GM21367 (cell line): ENCODE measurements around the gene TMEM52B.
"Not testable (repeated sequence)": the region's sequence is repeated elsewhere in the genome, so short reads cannot be mapped to it uniquely, and the experiment has no call there.

Source experiments
- ATAC-seq: cut with Tn5 transposase; IDR thresholded peaks from one replicate; pipeline ENCODE4 v1.9.1; 2021; ENCODE audit not compliant: unreplicated experiment

TMEM52B gene

GRCh38 chr12:10211101-10211939, 32.5 kb downstream of the TMEM52B start:
- no peak for ATAC-seq

GRCh38 chr12:10211940-10212738, 33.3 kb downstream of the TMEM52B start:
- peak; percentile 48 for ATAC-seq

- peak; percentile 40 for ATAC-seq
Measured at GRCh38 chr12:10212739-10213131, 33.9 kb downstream of the TMEM52B start, which contains the start of gene GABARAPL1. Gene GABARAPL1, plus strand, starts transcription at chr12:10212877. Its CDS starts 253 bp downstream, at chr12:10213130.

- ATAC-seq: peak; percentile 34
Measured at GRCh38 chr12:10213168-10214135, 34.6 kb downstream of the TMEM52B start.

- no peak for ATAC-seq
Measured at GRCh38 chr12:10214136-10214894, 35.5 kb downstream of the TMEM52B start.

- no peak for ATAC-seq
Measured at GRCh38 chr12:10214895-10215267, 36.0 kb downstream of the TMEM52B start.

- ATAC-seq: no peak
Measured at GRCh38 chr12:10215436-10215835, 36.6 kb downstream of the TMEM52B start.

GRCh38 chr12:10215946-10216345, 37.1 kb downstream of the TMEM52B start:
- not testable (repeated sequence) for ATAC-seq

- no peak for ATAC-seq
Measured at GRCh38 chr12:10218021-10218420, 39.2 kb downstream of the TMEM52B start.

- ATAC-seq: no peak
Measured at GRCh38 chr12:10220398-10221077, 41.7 kb downstream of the TMEM52B start.

- ATAC-seq: no peak
Measured at GRCh38 chr12:10221846-10222245, 43.0 kb downstream of the TMEM52B start.

- no peak for ATAC-seq
Measured at GRCh38 chr12:10223208-10223607, 44.4 kb downstream of the TMEM52B start.

GRCh38 chr12:10225426-10225825, 46.6 kb downstream of the TMEM52B start:
- ATAC-seq: not testable (repeated sequence)

- ATAC-seq: no peak
Measured at GRCh38 chr12:10226086-10226485, 47.3 kb downstream of the TMEM52B start.

GRCh38 chr12:10226731-10227130, 47.9 kb downstream of the TMEM52B start:
- no peak for ATAC-seq

GRCh38 chr12:10227648-10228047, 48.8 kb downstream of the TMEM52B start:
- no peak for ATAC-seq

GRCh38 chr12:10234562-10234961, 55.7 kb downstream of the TMEM52B start:
- no peak for ATAC-seq

GRCh38 chr12:10235761-10236631, 57.2 kb downstream of the TMEM52B start:
- no peak for ATAC-seq

- ATAC-seq: no peak
Measured at GRCh38 chr12:10236720-10237119, 57.9 kb downstream of the TMEM52B start.
